HepG2 (cell line): ENCODE measurements around the gene DALRD3. TPM values are rescaled to one million over a fixed set of nuclear protein-coding genes. Genes with fewer than 3 reads are reported as not detected.

Experiments
- ATAC-seq: fragments of 200-7000 bp; cut with Tn5 transposase; 3 replicates; pipeline ENCODE4 v1.9.1; 2020; ENCODE audit warnings: mild to moderate bottlenecking, moderate library complexity
- BruUV-seq: library from RNA; stranded (reverse); fragments of 400-500 nt; replicated peaks from 2 replicates; lab custom pipeline; 2021; lab: Mats Ljungman, UMichigan
- CTCF ChIA-PET: fragments of 300-600 bp; formaldehyde crosslinking; extraction: SDS; loops from one replicate; lab custom pipeline; 2021; ENCODE audit warnings: low total read pairs, inconsistent platforms, low intra/inter-chr PET ratio; lab: Yijun Ruan, JAX
- POLR2A ChIA-PET: fragments of 350-600 bp; sonication (Branson Sonifier 250); formaldehyde crosslinking; loops from one replicate; lab custom pipeline; 2020; ENCODE audit warnings: antibody characterized with exemption, inconsistent platforms; lab: Yijun Ruan, JAX
- DNase-seq: peaks from one replicate; pipeline ENCODE4 v3.0.0-alpha.2; 2015; ENCODE audit warnings: low spot score
- FAIRE-seq: peaks from 3 replicates; lab custom pipeline; 2011; peaks lifted over from hg19 to GRCh38; lab: Jason Lieb, UNC
- H2AFZ ChIP-seq: one replicate; pipeline ENCODE4 v1.6.1; 2011; ENCODE audit warnings: low read length, inconsistent platforms
- H3K27ac ChIP-seq: fragments of 300-600 bp; 3 replicates; pipeline ENCODE4 v1.8.0; 2011; ENCODE audit warnings: mixed run types, mild to moderate bottlenecking, mixed read lengths, low read length, inconsistent platforms; ENCODE audit not compliant: insufficient read depth; ENCODE audit errors: extremely low read length
- H3K27me3 ChIP-seq, 2 experiments: fragments of 200-600 bp in 1 of 2; 2 replicates in 1 of 2; 3 replicates in 1 of 2; pipeline versions ENCODE4 v1.6.0 to v1.8.0; 2011; ENCODE audit warnings: low read length in 2 of 2, mild to moderate bottlenecking in 2 of 2, moderate library complexity in 2 of 2, inconsistent platforms in 1 of 2; ENCODE audit not compliant: insufficient read depth in 2 of 2, control insufficient read depth in 1 of 2
- H3K36me3 ChIP-seq, 2 experiments: fragments of 200-600 bp in 1 of 2; replicated peaks in 1 of 2; 2 replicates in 1 of 2; 3 replicates in 1 of 2; pipeline versions ENCODE4 v1.5.1 to v1.8.0; 2011; ENCODE audit warnings: low read length in 2 of 2, inconsistent platforms in 1 of 2; ENCODE audit not compliant: insufficient read depth in 2 of 2, control insufficient read depth in 1 of 2
- H3K4me1 ChIP-seq: 2 replicates; pipeline ENCODE4 v1.5.1; 2012; ENCODE audit warnings: low read length, inconsistent platforms; ENCODE audit not compliant: insufficient read depth
- H3K4me2 ChIP-seq: 2 replicates; pipeline ENCODE4 v1.6.0; 2011; ENCODE audit warnings: low read depth, low read length, inconsistent platforms
- H3K4me3 ChIP-seq, 3 experiments: fragments of 200-600 bp in 1 of 3; sonication (generic), shearing (Covaris generic) in 1 of 3; replicated peaks in 1 of 3; 2 replicates each; pipeline ENCODE4 v1.5.1; 2011 to 2016; ENCODE audit warnings: low read length in 3 of 3, inconsistent platforms in 2 of 3, low read depth in 2 of 3, mild to moderate bottlenecking in 2 of 3, control low read depth in 1 of 3, mixed read lengths in 1 of 3; ENCODE audit not compliant: insufficient read depth in 1 of 3
- H3K79me2 ChIP-seq: one replicate; pipeline ENCODE4 v1.6.1; 2011; ENCODE audit warnings: low read length, inconsistent platforms; ENCODE audit not compliant: insufficient read depth
- H3K9ac ChIP-seq: 2 replicates; pipeline ENCODE4 v1.6.0; 2011; ENCODE audit warnings: mild to moderate bottlenecking, low read depth, low read length, inconsistent platforms; ENCODE audit not compliant: insufficient read depth
- H3K9me3 ChIP-seq: 2 replicates; pipeline ENCODE4 v1.5.1; 2012; ENCODE audit warnings: mild to moderate bottlenecking, low read length
- H4K20me1 ChIP-seq: 2 replicates; pipeline ENCODE4 v1.6.0; 2011; ENCODE audit warnings: inconsistent platforms, mild to moderate bottlenecking, low read length, moderate library complexity; ENCODE audit not compliant: insufficient read depth
- GATAD1 ChIP-seq: IDR thresholded peaks from 2 replicates; pipeline ENCODE4 v1.6.1; 2016; ENCODE audit warnings: missing genetic modification reagents, missing compliant biosample characterization
- GZF1 ChIP-seq: sonication (generic); formaldehyde crosslinking; IDR thresholded peaks from 2 replicates; pipeline ENCODE4 v1.5.1; 2020; ENCODE audit warnings: mild to moderate bottlenecking, missing genetic modification reagents
- HOXA7 ChIP-seq: sonication (generic); formaldehyde crosslinking; IDR thresholded peaks from 2 replicates; pipeline ENCODE4 v1.8.1; 2022; ENCODE audit warnings: mild to moderate bottlenecking, missing genetic modification reagents, moderate library complexity
- IKZF5 ChIP-seq: IDR thresholded peaks from 2 replicates; pipeline ENCODE4 v1.6.1; 2018; ENCODE audit warnings: missing genetic modification reagents, mild to moderate bottlenecking, missing compliant biosample characterization
- KDM1A ChIP-seq: IDR thresholded peaks from 2 replicates; pipeline ENCODE4 v1.6.1; 2016; ENCODE audit warnings: missing compliant biosample characterization
- KLF15 ChIP-seq: sonication (generic); formaldehyde crosslinking; IDR thresholded peaks from 2 replicates; pipeline ENCODE4 v1.8.1; 2023; ENCODE audit warnings: borderline replicate concordance, mild to moderate bottlenecking, inconsistent platforms, missing genetic modification reagents, mixed read lengths
- NR0B2 ChIP-seq: sonication (generic); formaldehyde crosslinking; IDR thresholded peaks from 2 replicates; pipeline ENCODE4 v1.4.0; 2020; ENCODE audit warnings: mild to moderate bottlenecking, missing genetic modification reagents
- NR2F2 ChIP-seq: IDR thresholded peaks from 2 replicates; pipeline ENCODE4 v1.6.1; 2012; ENCODE audit warnings: low read depth, inconsistent platforms, borderline replicate concordance
- POLR2A ChIP-seq, 2 experiments: IDR thresholded peaks; 2 replicates each; pipeline ENCODE4 v1.6.1; 2011; ENCODE audit warnings: low read depth in 2 of 2, low read length in 2 of 2, mild to moderate bottlenecking in 1 of 2, moderate library complexity in 1 of 2; ENCODE audit not compliant: insufficient read depth in 1 of 2
- RBM22 ChIP-seq: fragments of 200-400 bp; formaldehyde crosslinking; optimal IDR thresholded peaks from 2 replicates; pipeline ENCODE3; 2017; ENCODE audit warnings: mild to moderate bottlenecking, low read length, moderate library complexity
- TCF7 ChIP-seq: sonication (generic); IDR thresholded peaks from 2 replicates; pipeline ENCODE4 v1.6.1; 2016; ENCODE audit warnings: antibody characterized with exemption, low read depth
- THYN1 ChIP-seq: sonication (generic); formaldehyde crosslinking; IDR thresholded peaks from 2 replicates; pipeline ENCODE4 v1.8.1; 2023; ENCODE audit warnings: low read depth, mild to moderate bottlenecking, moderate library complexity, missing genetic modification reagents, borderline replicate concordance
- ZBTB7B ChIP-seq: sonication (generic); formaldehyde crosslinking; IDR thresholded peaks from 2 replicates; pipeline ENCODE4 v1.4.0; 2020; ENCODE audit warnings: missing genetic modification reagents
- ZFP36L1 ChIP-seq: sonication (generic); formaldehyde crosslinking; IDR thresholded peaks from 2 replicates; pipeline ENCODE4 v1.8.0; 2022; ENCODE audit warnings: mild to moderate bottlenecking, missing genetic modification reagents, moderate library complexity
- ZNF138 ChIP-seq: sonication (generic); formaldehyde crosslinking; IDR thresholded peaks from 2 replicates; pipeline ENCODE4 v1.5.0; 2020; ENCODE audit warnings: mild to moderate bottlenecking, low read depth, missing genetic modification reagents
- ZNF34 ChIP-seq: sonication (generic); formaldehyde crosslinking; IDR thresholded peaks from 2 replicates; pipeline ENCODE4 v1.4.0; 2020; ENCODE audit warnings: mild to moderate bottlenecking, missing genetic modification reagents, borderline replicate concordance
- ZNF569 ChIP-seq: sonication (generic); formaldehyde crosslinking; IDR thresholded peaks from 2 replicates; pipeline ENCODE4 v1.5.0; 2020; ENCODE audit warnings: mild to moderate bottlenecking, missing genetic modification reagents, moderate library complexity, borderline replicate concordance
- ZNF589 ChIP-seq: sonication (generic); formaldehyde crosslinking; conservative IDR thresholded peaks from 2 replicates; pipeline ENCODE4 v1.8.0; 2022; ENCODE audit warnings: mild to moderate bottlenecking, moderate library complexity, missing genetic modification reagents
- ZNF660 ChIP-seq: sonication (generic); formaldehyde crosslinking; IDR thresholded peaks from 2 replicates; pipeline ENCODE4 v1.5.1; 2020; ENCODE audit warnings: mild to moderate bottlenecking, low read depth, missing genetic modification reagents, borderline replicate concordance
- ZNF710 ChIP-seq: sonication (generic); formaldehyde crosslinking; IDR thresholded peaks from 2 replicates; pipeline ENCODE4 v1.5.0; 2020; ENCODE audit warnings: mild to moderate bottlenecking, missing genetic modification reagents, borderline replicate concordance
- ZNF747 ChIP-seq: sonication (generic); formaldehyde crosslinking; IDR thresholded peaks from 2 replicates; pipeline ENCODE4 v1.8.1; 2023; ENCODE audit warnings: missing genetic modification reagents, mild to moderate bottlenecking, borderline replicate concordance
- ZNF773 ChIP-seq: sonication (generic); formaldehyde crosslinking; IDR thresholded peaks from 2 replicates; pipeline ENCODE4 v1.4.0; 2020; ENCODE audit warnings: missing genetic modification reagents, borderline replicate concordance
- WGBS: methylation state at CpG from one replicate; pipeline ENCODE4 v1.1.6; 2017; ENCODE audit warnings: low lambda C conversion rate; 5-methylcytosine and 5-hydroxymethylcytosine counted together
- in situ Hi-C: cut with HindIII; loops from 2 replicates; pipeline ENCODE4 v1.10.0; 2017; ENCODE audit warnings: low pct_unique_long_range_greater_than_20kb; ENCODE audit not compliant: extremely low pct_ligation_motif_present
- intact Hi-C: fragments of 100-400 bp; cut with micrococcal nuclease; formaldehyde crosslinking; loops from one replicate; pipeline ENCODE4 v1.10.0; 2022; ENCODE audit not compliant: unreplicated experiment
- polyA plus RNA-seq, 8 experiments: library from polyadenylated mRNA; depleted of rRNA in 3 of 8; stranded (reverse) in 7 of 8; unstranded in 1 of 8; fragments of >200 nt; fragmentation: Illumina TruSeq in 4 of 8; extraction: Trizol in 4 of 8; gene quantifications; 2 replicates each; pipeline versions ENCODE4 v1.2.1 to v1.2.3, GENCODE V29; 2011 to 2016; ENCODE audit warnings: low read depth in 4 of 8, missing spikeins in 1 of 8, mixed read lengths in 1 of 8; ENCODE audit not compliant: insufficient read depth in 1 of 8
- total RNA-seq, 5 experiments: library from RNA; depleted of rRNA; stranded (reverse); fragments of >200 nt; fragmentation: Illumina TruSeq; extraction: Trizol; gene quantifications; 2 replicates each; pipeline ENCODE4 v1.2.3, GENCODE V29; 2016; ENCODE audit warnings: low read depth in 1 of 5

Gene DALRD3
- total and polyA plus RNA-seq, 2 of the 13 experiments (the other 11 are each of a cell fraction or from before 2014, with no cell fraction given), result 19.9 to 36.5 TPM

GRCh38 chr3:49016414-49017228 lies 1.8 kb downstream of the DALRD3 start:
- ATAC-seq (no peak), FAIRE-seq (no peak), DNase-seq (no peak)
- H3K79me2 ChIP-seq, result peaks cover 24% of the 10 kb centered on the region
- H3K9ac ChIP-seq, result no peak overlapping the region
- H3K9me3 ChIP-seq, result no peaks in the 10 kb centered on the region
- ChIA-PET POLR2A (interaction anchor here (1.7 to 11.1 kb wide), 5 partner anchors 7 to 77 kb away, joined by 8 to 280 read pairs (median 10); partner anchors contain the start of genes IMPDH2, QRICH1 and WDR6), CTCF (no interaction called here)
- peaks cover 19 to 45% of the 10 kb centered on the region in 2 experiments for H3K36me3 ChIP-seq
- H4K20me1 ChIP-seq, result peaks cover 26% of the 10 kb centered on the region; the same call in 1 of the 2 replicates
- peak overlapping the region; percentile 89; the same call in 1 of the 2 replicates for H3K4me2 ChIP-seq
- 93% methylated on average over 5 of the region's 6 CpGs for WGBS
- peaks cover 23% of the 10 kb centered on the region for H3K4me1 ChIP-seq
- in situ Hi-C loops, result no loop called here
- no peaks in the 10 kb centered on the region; a peak in 1 of 5 replicates for H3K27me3 ChIP-seq
- H3K27ac ChIP-seq, result no peak overlapping the region
- H3K4me3 ChIP-seq, result no peak overlapping the region
- intact Hi-C loops, result no loop called here
- no peak overlapping the region for H2AFZ ChIP-seq
- no TSS peak for BruUV-seq
- peak in 1 of 2 experiments; percentile 25; a peak in 1 of 4 replicates for TF ChIP-seq POLR2A (IDR thresholded peaks at IDR 0.05; ENCODE audit: insufficient read depth in 1 of 2, low read depth in 2 of 2, low read length in 2 of 2)
- TF ChIP-seq ZNF773 (CRISPR knock-in tag), result no peak
- no peak for TF ChIP-seq ZNF747 (CRISPR knock-in tag)
- TF ChIP-seq TCF7, result no peak
- TF ChIP-seq GATAD1 (CRISPR knock-in tag), result no peak
- peak; percentile 54; the same call in 1 of the 2 replicates for TF ChIP-seq NR0B2 (CRISPR knock-in tag)
- TF ChIP-seq ZNF660 (CRISPR knock-in tag), result no peak
- peak; percentile 83 for TF ChIP-seq RBM22
- no peak for TF ChIP-seq ZNF569 (CRISPR knock-in tag)
- no peak for TF ChIP-seq KLF15 (CRISPR knock-in tag)
- no peak for TF ChIP-seq NR2F2
- no peak for TF ChIP-seq ZNF34
- no peak for TF ChIP-seq ZNF710 (CRISPR knock-in tag)
- no peak for TF ChIP-seq KDM1A
- TF ChIP-seq THYN1 (CRISPR knock-in tag), result no peak
- no peak for TF ChIP-seq ZBTB7B (CRISPR knock-in tag)
- TF ChIP-seq ZFP36L1 (CRISPR knock-in tag), result no peak
- TF ChIP-seq GZF1, result no peak
- TF ChIP-seq ZNF589 (CRISPR knock-in tag), result no peak
- no peak for TF ChIP-seq ZNF138 (CRISPR knock-in tag)
- no peak for TF ChIP-seq HOXA7
- no peak for TF ChIP-seq IKZF5 (CRISPR knock-in tag)
